ENCODE data around the gene FILIP1L.

FILIP1L gene

DNA sequence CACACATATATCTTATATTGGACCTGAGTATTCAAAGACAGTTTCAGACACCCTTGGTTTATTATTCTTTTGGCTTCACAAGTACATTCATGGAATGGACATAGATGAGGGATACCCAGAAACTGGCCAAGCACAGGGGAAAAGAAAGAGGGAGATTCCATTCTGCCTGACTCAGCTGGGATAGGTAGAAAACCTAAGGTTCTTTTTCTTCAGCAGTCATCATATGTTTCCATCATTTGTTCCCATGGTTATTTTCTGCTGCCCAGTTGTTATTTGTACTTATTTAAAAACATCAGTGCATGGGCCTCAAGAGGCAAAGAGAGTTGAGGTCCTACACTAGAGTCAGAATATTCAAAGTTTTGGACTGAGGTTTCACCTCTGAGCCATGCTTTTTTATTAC lies 91.8 kb downstream of the FILIP1L start:
- TF ChIP-seq, protein P1, sequence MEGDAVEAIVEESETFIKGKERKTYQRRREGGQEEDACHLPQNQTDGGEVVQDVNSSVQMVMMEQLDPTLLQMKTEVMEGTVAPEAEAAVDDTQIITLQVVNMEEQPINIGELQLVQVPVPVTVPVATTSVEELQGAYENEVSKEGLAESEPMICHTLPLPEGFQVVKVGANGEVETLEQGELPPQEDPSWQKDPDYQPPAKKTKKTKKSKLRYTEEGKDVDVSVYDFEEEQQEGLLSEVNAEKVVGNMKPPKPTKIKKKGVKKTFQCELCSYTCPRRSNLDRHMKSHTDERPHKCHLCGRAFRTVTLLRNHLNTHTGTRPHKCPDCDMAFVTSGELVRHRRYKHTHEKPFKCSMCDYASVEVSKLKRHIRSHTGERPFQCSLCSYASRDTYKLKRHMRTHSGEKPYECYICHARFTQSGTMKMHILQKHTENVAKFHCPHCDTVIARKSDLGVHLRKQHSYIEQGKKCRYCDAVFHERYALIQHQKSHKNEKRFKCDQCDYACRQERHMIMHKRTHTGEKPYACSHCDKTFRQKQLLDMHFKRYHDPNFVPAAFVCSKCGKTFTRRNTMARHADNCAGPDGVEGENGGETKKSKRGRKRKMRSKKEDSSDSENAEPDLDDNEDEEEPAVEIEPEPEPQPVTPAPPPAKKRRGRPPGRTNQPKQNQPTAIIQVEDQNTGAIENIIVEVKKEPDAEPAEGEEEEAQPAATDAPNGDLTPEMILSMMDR (IDR thresholded peaks at IDR 0.05; ENCODE audit: borderline replicate concordance, control extremely low read depth, extremely low read depth, insufficient read depth, missing control alignments), result no peak
- no peak for DNase-seq (ENCODE audit: low spot score)
- in situ Hi-C loops (cut with MboI; ENCODE audit: low sequenced_read_pairs, unreplicated experiment), result no loop called here

DNA sequence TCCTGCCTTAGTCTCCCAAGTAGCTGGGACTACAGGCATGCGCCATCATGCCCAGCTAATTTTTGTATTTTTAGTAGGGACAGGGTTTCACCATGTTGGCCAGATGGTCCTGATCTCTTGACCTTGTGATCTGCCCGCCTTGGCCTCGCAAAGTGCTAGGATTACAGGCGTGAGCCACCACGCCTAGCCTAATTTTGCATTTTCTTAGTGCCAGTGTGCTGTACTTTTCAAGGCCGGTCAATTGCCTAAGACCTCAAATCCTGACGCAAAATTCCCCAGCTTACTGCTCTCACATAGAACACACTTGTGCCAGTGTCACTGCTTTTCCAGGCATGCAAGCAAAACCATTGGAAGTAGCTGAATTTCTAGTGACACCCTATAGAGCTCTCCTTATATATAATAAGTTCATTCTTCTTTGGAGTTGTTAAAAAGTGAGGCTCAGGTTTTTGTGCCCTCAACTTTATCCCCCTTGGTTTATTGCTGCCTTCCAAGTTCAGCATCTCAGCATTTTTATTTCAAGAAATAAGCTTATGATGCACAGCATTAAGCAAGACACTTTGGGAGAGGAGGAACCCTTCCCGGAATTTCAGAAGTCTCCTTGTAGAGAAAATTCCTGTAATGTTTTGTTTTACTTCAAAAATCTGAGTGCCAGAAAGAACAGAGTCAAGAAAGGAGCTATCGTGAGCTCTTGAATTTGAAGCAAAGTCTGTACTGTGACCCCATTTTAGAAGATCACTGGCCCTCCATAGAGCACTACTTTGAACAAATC lies 93.2 kb downstream of the FILIP1L start:
- DNase-seq (ENCODE audit: low spot score), result no peak
- in situ Hi-C loops (cut with MboI; ENCODE audit: low sequenced_read_pairs, unreplicated experiment), result no loop called here
- TF ChIP-seq, protein P1 (IDR thresholded peaks at IDR 0.05; ENCODE audit: borderline replicate concordance, control extremely low read depth, extremely low read depth, insufficient read depth, missing control alignments), result no peak

DNA sequence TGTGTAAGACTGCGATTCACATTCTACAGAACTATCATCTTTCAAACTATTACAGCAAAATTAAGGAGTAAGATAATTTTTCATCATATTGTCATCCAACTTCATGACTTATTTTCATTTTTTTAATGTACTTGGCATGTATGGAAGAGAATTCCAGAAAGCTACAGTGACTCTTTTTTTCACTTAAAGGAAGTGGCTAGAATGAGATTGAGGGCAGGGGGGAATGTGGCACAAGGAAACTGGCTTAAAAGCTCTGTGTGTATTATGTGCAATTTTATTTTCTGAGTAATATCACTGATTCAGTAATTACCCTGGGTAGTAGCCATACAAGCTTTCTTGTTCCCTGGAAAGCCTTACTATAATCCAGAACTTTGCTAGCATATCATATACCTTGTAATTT lies 94.6 kb downstream of the FILIP1L start:
- TF ChIP-seq, protein P1 (IDR thresholded peaks at IDR 0.05; ENCODE audit: borderline replicate concordance, control extremely low read depth, extremely low read depth, insufficient read depth, missing control alignments), result no peak
- in situ Hi-C loops (cut with MboI; ENCODE audit: low sequenced_read_pairs, unreplicated experiment), result no loop called here
- no peak for DNase-seq (ENCODE audit: low spot score)

DNA sequence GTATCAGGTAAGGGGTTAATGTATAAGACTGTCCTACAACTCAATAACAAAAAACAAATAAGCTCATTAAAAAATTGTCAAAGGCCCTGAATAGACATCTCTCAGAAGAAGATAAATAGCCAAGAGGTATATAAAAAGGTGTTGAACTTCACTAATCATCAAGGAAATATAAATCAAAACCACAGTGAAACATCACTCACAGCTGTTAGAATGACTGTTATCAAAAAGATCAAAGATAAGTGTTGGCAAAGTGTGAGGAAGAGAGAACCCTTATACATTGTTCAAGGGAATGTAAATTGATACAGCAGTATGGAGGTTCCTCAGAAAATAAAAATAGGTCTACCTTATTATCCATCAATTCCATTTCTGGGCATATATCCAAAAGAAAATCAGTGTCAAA lies 95.5 kb downstream of the FILIP1L start:
- in situ Hi-C loops (cut with MboI; ENCODE audit: low sequenced_read_pairs, unreplicated experiment), result no loop called here
- TF ChIP-seq, protein P1 (IDR thresholded peaks at IDR 0.05; ENCODE audit: borderline replicate concordance, control extremely low read depth, extremely low read depth, insufficient read depth, missing control alignments), result no peak
- DNase-seq (ENCODE audit: low spot score), result no peak

DNA sequence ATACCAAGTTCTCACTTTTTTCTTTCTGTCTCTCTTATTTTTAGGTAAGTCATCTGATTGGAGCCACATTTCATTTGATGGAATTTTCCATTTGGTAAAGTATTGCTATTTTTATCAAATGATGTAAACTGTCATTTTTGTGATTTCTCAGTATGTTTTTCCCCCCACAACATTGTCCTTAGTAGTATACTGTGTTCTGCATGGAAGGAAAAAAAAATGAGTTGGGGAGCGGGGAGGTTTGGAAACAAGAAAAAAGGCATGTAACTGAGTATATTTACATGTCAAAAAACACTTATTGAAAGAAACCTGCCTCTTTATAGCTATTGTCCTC lies 104.2 kb downstream of the FILIP1L start:
- no peak for DNase-seq (ENCODE audit: low spot score)
- in situ Hi-C loops (cut with MboI; ENCODE audit: low sequenced_read_pairs, unreplicated experiment), result no loop called here
- TF ChIP-seq, protein P1 (IDR thresholded peaks at IDR 0.05; ENCODE audit: borderline replicate concordance, control extremely low read depth, extremely low read depth, insufficient read depth, missing control alignments), result no peak

DNA sequence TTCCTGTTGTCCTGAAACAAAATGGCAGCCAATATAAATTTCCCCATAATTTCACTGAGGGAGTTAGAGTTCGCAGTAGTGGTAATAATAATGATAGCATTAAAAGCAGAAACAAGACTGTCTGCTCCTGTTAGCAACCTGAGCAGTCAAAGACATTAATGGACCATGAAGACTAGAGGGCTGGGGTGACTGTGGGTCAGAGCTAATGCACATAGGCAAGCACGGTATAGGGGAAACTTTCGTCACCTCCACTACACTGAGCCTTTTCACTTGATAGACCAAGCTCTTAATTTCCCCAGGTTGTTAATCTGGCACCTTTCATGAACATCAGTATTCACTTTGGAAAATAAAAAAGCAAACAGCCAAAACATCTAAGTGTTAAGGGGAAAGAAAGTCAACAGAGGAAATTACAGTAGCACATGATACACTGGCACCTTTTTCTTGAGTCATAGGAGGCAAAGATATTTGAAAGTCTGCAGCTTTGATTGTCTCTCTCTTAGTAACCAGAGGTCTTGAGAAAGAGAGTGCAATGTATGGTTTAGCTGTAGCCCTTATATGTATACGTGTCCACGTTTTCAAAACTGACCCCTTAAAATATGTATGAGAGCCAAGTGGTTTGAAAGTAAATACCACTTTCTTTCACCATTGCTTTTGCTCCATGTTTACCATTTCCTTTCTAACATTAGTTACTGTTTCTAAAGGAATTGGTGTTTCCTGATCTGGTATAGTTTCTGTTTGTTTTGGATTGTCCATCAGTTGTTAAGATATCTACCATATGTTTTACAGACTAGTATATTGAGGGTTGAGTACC lies 104.8 kb downstream of the FILIP1L start:
- DNase-seq (ENCODE audit: low spot score), result no peak
- TF ChIP-seq, protein P1 (IDR thresholded peaks at IDR 0.05; ENCODE audit: borderline replicate concordance, control extremely low read depth, extremely low read depth, insufficient read depth, missing control alignments), result no peak
- in situ Hi-C loops (cut with MboI; ENCODE audit: low sequenced_read_pairs, unreplicated experiment), result no loop called here
